ENCODE results near the gene RALA.

RALA gene

DNA sequence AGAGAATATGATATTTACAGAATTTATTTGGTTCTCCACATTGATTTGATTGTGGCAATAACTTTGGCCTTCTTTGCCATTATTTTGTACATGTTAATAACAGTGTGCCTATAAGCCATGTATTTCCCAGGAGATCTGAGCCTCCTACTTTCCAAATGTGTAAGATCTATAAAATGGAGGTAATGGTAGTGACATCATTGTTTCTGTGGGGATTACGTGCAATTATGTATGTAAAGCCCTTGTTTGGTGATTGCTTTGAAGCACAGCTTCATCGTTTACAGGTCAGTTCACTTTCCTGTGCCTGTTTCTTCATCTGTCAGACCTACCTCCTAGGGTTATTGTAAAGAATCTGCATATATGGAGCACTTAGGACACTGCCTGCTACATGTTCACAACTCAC lies 39.8 kb upstream of the RALA start:
- Mint-ChIP-seq H3K27ac (no peak overlapping the region), H3K36me3 (ENCODE audit: low read depth) (peaks cover 12% of the 10 kb centered on the region), H3K27me3 (ENCODE audit: low read depth, poor library complexity) (no peaks in the 10 kb centered on the region), H3K9me3 (no peaks in the 10 kb centered on the region), H3K4me3 (no peak overlapping the region), H3K4me1 (peaks cover 28% of the 10 kb centered on the region)
- TF ChIP-seq, protein P1, sequence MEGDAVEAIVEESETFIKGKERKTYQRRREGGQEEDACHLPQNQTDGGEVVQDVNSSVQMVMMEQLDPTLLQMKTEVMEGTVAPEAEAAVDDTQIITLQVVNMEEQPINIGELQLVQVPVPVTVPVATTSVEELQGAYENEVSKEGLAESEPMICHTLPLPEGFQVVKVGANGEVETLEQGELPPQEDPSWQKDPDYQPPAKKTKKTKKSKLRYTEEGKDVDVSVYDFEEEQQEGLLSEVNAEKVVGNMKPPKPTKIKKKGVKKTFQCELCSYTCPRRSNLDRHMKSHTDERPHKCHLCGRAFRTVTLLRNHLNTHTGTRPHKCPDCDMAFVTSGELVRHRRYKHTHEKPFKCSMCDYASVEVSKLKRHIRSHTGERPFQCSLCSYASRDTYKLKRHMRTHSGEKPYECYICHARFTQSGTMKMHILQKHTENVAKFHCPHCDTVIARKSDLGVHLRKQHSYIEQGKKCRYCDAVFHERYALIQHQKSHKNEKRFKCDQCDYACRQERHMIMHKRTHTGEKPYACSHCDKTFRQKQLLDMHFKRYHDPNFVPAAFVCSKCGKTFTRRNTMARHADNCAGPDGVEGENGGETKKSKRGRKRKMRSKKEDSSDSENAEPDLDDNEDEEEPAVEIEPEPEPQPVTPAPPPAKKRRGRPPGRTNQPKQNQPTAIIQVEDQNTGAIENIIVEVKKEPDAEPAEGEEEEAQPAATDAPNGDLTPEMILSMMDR (IDR thresholded peaks at IDR 0.05): no peak
- DNase-seq: no peak

DNA sequence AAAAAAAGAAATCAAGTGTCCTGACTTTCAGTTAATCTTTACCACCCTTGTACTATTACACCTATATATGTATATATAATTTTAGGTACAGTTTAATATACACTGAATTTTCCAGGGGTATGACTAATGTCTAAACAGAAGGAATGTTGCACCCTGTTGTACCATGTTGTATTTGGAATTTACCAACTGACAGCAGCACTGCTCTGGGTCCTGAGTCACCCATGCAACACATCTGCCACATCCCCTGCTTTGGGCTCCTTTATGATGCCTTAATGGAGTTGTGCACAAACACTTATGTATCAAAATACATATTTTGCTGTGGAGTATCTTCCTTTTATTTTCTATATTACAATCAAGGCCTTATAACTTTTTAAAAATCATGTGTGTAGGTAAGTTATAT lies 36.0 kb upstream of the RALA start:
- no peak overlapping the region for H3K4me3 Mint-ChIP-seq
- peaks cover 6% of the 10 kb centered on the region for H3K36me3 Mint-ChIP-seq (ENCODE audit: low read depth)
- DNase-seq: no peak
- H3K27me3 Mint-ChIP-seq (ENCODE audit: low read depth, poor library complexity): no peaks in the 10 kb centered on the region
- H3K27ac Mint-ChIP-seq: no peak overlapping the region
- peaks cover 4% of the 10 kb centered on the region for H3K9me3 Mint-ChIP-seq
- H3K4me1 Mint-ChIP-seq: peaks cover 20% of the 10 kb centered on the region
- TF ChIP-seq, protein P1 (IDR thresholded peaks at IDR 0.05): no peak

DNA sequence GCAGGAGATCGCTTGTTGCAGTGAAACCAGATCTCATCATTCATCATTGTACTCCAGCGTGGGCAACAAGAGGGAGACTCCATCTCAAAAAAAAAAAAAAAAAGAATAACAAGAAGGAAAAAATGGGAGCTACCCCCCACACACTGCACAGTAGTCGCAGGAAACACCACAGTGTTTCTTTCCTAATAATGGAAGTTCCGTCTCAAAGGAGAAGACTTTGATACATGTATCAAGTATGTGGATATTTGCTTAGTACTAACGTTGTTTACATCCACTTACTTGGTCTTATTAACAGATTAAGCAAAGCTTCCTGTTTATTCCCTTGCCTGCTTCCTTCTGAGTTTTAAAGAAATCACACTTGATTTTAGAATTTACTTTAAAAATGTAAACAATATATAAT lies 35.0 kb upstream of the RALA start:
- DNase-seq: no peak
- Mint-ChIP-seq H3K27ac (no peak overlapping the region), H3K36me3 (ENCODE audit: low read depth) (peaks cover 6% of the 10 kb centered on the region), H3K27me3 (ENCODE audit: low read depth, poor library complexity) (no peaks in the 10 kb centered on the region), H3K9me3 (peaks cover 4% of the 10 kb centered on the region), H3K4me3 (no peak overlapping the region), H3K4me1 (peaks cover 12% of the 10 kb centered on the region)
- TF ChIP-seq, protein P1 (IDR thresholded peaks at IDR 0.05): no peak

DNA sequence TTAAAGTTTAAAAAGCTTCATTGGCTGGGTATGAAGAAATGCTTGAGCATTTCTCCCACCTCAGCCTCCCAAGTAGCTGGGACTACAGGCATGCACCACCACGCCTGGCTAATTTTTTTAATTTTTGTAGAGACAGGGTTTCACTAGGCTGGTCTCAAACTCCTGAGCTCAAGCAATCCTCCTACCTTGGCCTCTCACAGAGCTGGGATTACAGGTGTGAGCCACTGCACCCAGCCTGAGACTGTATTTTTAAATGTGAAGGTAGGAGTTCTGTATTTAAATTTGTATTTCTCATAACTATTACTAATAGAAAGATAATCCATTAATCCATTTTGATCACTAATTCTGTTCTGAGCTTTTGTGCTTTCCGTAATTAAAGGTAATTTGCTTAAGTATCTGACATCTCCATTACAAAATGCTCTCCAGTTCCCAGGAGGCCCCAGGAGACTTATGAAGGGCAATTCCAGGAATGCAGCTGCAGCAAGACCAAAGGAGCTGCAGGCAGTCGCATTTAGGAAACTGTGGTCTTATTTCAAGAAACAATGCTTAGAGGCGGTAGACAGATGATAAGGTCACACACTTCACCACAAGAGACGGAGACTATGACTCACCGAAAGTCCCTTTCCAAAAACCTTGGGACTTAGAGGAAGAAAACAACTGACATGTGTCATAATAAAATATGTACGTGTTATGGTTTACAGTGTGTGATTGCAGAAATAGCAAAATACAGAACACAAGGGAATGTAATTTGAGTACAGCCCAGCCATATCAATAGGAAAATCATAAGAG lies 33.9 kb upstream of the RALA start:
- no peak overlapping the region for H3K27ac Mint-ChIP-seq
- peaks cover 6% of the 10 kb centered on the region for H3K4me1 Mint-ChIP-seq
- no peak for DNase-seq
- no peak overlapping the region for H3K4me3 Mint-ChIP-seq
- H3K27me3 Mint-ChIP-seq (ENCODE audit: low read depth, poor library complexity): no peaks in the 10 kb centered on the region
- peaks cover 13% of the 10 kb centered on the region for H3K9me3 Mint-ChIP-seq
- TF ChIP-seq, protein P1 (IDR thresholded peaks at IDR 0.05): no peak
- H3K36me3 Mint-ChIP-seq (ENCODE audit: low read depth): peaks cover 6% of the 10 kb centered on the region

DNA sequence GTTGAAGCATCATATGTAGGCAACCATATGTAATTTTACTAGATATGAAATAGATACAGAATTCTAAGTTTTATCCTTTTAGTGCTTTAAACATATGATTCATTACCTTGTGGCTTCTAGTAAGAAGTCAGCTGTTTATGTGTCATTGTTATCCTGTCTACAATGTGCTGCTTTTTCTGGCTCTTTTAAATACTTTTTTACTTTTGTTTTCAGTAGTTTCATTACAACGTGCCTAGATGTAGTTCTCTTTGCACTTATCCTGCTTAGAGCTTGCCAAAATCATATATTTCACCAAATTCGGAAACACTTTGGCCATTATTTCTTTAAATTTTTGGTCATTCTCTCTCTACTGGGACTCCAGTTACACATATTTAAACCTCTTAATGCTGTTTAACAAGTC lies 30.8 kb upstream of the RALA start:
- Mint-ChIP-seq H3K9me3 (peaks cover 18% of the 10 kb centered on the region), H3K27ac (no peak overlapping the region), H3K27me3 (ENCODE audit: low read depth, poor library complexity) (peaks cover 8% of the 10 kb centered on the region), H3K36me3 (ENCODE audit: low read depth) (no peaks in the 10 kb centered on the region), H3K4me1 (peaks cover 6% of the 10 kb centered on the region), H3K4me3 (no peak overlapping the region)
- no peak for DNase-seq
- TF ChIP-seq, protein P1 (IDR thresholded peaks at IDR 0.05): no peak
